ENCODE measurements around the gene NRGN. TPM values are rescaled to one million over a fixed set of nuclear protein-coding genes. Genes with fewer than 3 reads are reported as not detected.

Gene NRGN
- total RNA-seq, 1 experiment from 2014 or later = 7.8 TPM

- Histone ChIP-seq H3K4me3 (ENCODE audit: low read depth, low read length) (peak overlapping the region; percentile 57), H3K27me3 (replicated peaks; ENCODE audit: control insufficient read depth, insufficient read depth, low read length) (peaks cover under 1% of the 10 kb centered on the region; the same call in 1 of the 2 replicates), H3K4me1 (peaks cover 25% of the 10 kb centered on the region), H3K9me3 (no peaks in the 10 kb centered on the region), H3K36me3 (ENCODE audit: control insufficient read depth, insufficient read depth, low read length) (no peaks in the 10 kb centered on the region)
- H3K4me1 Mint-ChIP-seq (ENCODE audit: low read depth, unreplicated experiment) = peaks cover 17% of the 10 kb centered on the region
- peak; percentile 94 to 98 for DNase-seq
- intact Hi-C loops (cut with micrococcal nuclease; ENCODE audit: unreplicated experiment) = loop anchor here (1.0 kb wide), 8 partner anchors 7 to 91 kb away; partner anchors contain the start of genes ESAM, NRGN, SIAE and SPA17
- H3K27ac Mint-ChIP-seq (ENCODE audit: unreplicated experiment) = peak overlapping the region; percentile 60
- peak overlapping the region; percentile 84 for H3K4me3 Mint-ChIP-seq (ENCODE audit: unreplicated experiment)
- H3K36me3 Mint-ChIP-seq (ENCODE audit: insufficient read depth, unreplicated experiment) = peaks cover 9% of the 10 kb centered on the region
- H3K27me3 Mint-ChIP-seq (ENCODE audit: insufficient read depth, unreplicated experiment) = peaks cover 7% of the 10 kb centered on the region
- no peaks in the 10 kb centered on the region for H3K9me3 Mint-ChIP-seq (ENCODE audit: unreplicated experiment)
- ChIA-PET POLR2A (interaction anchor here (1.0 to 2.1 kb wide), 8 partner anchors 11 to 130 kb away, joined by 3 to 14 read pairs (median 6); partner anchors contain the start of genes MSANTD2, SIAE, SPA17 and TBRG1), CTCF (interaction anchor here (0.5 to 2.2 kb wide), 28 partner anchors 9 to 1567 kb away, joined by 3 to 71 read pairs (median 4); partner anchors contain the start of genes ESAM, MSANTD2, ROBO3 and SIAE)
- peak; percentile 75 to 94 for TF ChIP-seq CTCF (IDR thresholded peaks at IDR 0.05; ENCODE audit: insufficient read depth in 1 of 2, low read depth in 1 of 2, low read length in 1 of 2, severe bottlenecking in 1 of 2, unreplicated experiment in 1 of 2)
- BruUV-seq (replicated peaks) = no TSS peak
Measured at GRCh38 chr11:124746621-124747243, 7.0 kb downstream of the NRGN start.

- peaks cover 9% of the 10 kb centered on the region for H3K36me3 Mint-ChIP-seq (ENCODE audit: insufficient read depth, unreplicated experiment)
- BruUV-seq (replicated peaks) = TSS peak; percentile 40
- H3K9me3 Mint-ChIP-seq (ENCODE audit: unreplicated experiment) = no peaks in the 10 kb centered on the region
- H3K27me3 Mint-ChIP-seq (ENCODE audit: insufficient read depth, unreplicated experiment) = peaks cover 4% of the 10 kb centered on the region
- Histone ChIP-seq H3K9me3 (no peaks in the 10 kb centered on the region), H3K4me1 (peaks cover 25% of the 10 kb centered on the region), H3K4me3 (ENCODE audit: low read depth, low read length) (peak overlapping the region; percentile 57; the same call in 1 of the 2 replicates), H3K36me3 (ENCODE audit: control insufficient read depth, insufficient read depth, low read length) (no peaks in the 10 kb centered on the region), H3K27me3 (replicated peaks; ENCODE audit: control insufficient read depth, insufficient read depth, low read length) (no peaks in the 10 kb centered on the region)
- peak overlapping the region; percentile 60 for H3K27ac Mint-ChIP-seq (ENCODE audit: unreplicated experiment)
- peak overlapping the region; percentile 84 for H3K4me3 Mint-ChIP-seq (ENCODE audit: unreplicated experiment)
- POLR2A ChIA-PET = interaction anchor here (1.0 to 2.1 kb wide), 5 partner anchors 11 to 125 kb away, joined by 6 to 14 read pairs (median 7); partner anchors contain the start of genes MSANTD2, SIAE, SPA17 and TBRG1
- intact Hi-C loops (cut with micrococcal nuclease; ENCODE audit: unreplicated experiment) = loop anchor here (1.0 kb wide), 4 partner anchors 8 to 74 kb away; partner anchors contain the start of genes ESAM, NRGN, SIAE and SPA17
- no peak for TF ChIP-seq CTCF (IDR thresholded peaks at IDR 0.05; ENCODE audit: insufficient read depth in 1 of 2, low read depth in 1 of 2, low read length in 1 of 2, severe bottlenecking in 1 of 2, unreplicated experiment in 1 of 2)
- CTCF ChIA-PET = interaction anchor here (0.9 to 2.2 kb wide), 17 partner anchors 9 to 135 kb away, joined by 3 to 71 read pairs (median 8); partner anchors contain the start of genes ESAM, ROBO3, SIAE and SPA17
- no peak for DNase-seq
- H3K4me1 Mint-ChIP-seq (ENCODE audit: low read depth, unreplicated experiment) = peaks cover 17% of the 10 kb centered on the region
Measured at GRCh38 chr11:124747406-124748099, 7.8 kb downstream of the NRGN start.

GRCh38 chr11:124748100-124748418 lies 8.3 kb downstream of the NRGN start:
- POLR2A ChIA-PET = no interaction called here

More at GRCh38 chr11:124748100-124748418, 8.3 kb downstream of the NRGN start:
- H3K27me3 Mint-ChIP-seq (ENCODE audit: insufficient read depth, unreplicated experiment) = peaks cover 4% of the 10 kb centered on the region
- peak overlapping the region; percentile 33 for H3K27ac Mint-ChIP-seq (ENCODE audit: unreplicated experiment)
- no peaks in the 10 kb centered on the region for H3K9me3 ChIP-seq
- no peak for TF ChIP-seq CTCF (IDR thresholded peaks at IDR 0.05; ENCODE audit: insufficient read depth in 1 of 2, low read depth in 1 of 2, low read length in 1 of 2, severe bottlenecking in 1 of 2, unreplicated experiment in 1 of 2)
- no peaks in the 10 kb centered on the region for H3K9me3 Mint-ChIP-seq (ENCODE audit: unreplicated experiment)
- BruUV-seq (replicated peaks) = no TSS peak
- no peak overlapping the region for H3K4me3 Mint-ChIP-seq (ENCODE audit: unreplicated experiment)
- H3K4me1 Mint-ChIP-seq (ENCODE audit: low read depth, unreplicated experiment) = peaks cover 17% of the 10 kb centered on the region
- H3K36me3 Mint-ChIP-seq (ENCODE audit: insufficient read depth, unreplicated experiment) = peaks cover 9% of the 10 kb centered on the region
- H3K36me3 ChIP-seq (ENCODE audit: control insufficient read depth, insufficient read depth, low read length) = no peaks in the 10 kb centered on the region
- H3K4me1 ChIP-seq = peaks cover 25% of the 10 kb centered on the region
- intact Hi-C loops (cut with micrococcal nuclease; ENCODE audit: unreplicated experiment) = no loop called here
- CTCF ChIA-PET = interaction anchor here (0.8 to 2.0 kb wide), 3 partner anchors 10 to 103 kb away, joined by 3 to 20 read pairs (median 12); partner anchors contain the start of gene ESAM
- no peaks in the 10 kb centered on the region for H3K27me3 ChIP-seq (replicated peaks; ENCODE audit: control insufficient read depth, insufficient read depth, low read length)
- H3K4me3 ChIP-seq (ENCODE audit: low read depth, low read length) = no peak overlapping the region
- DNase-seq = no peak

Measured in Caco-2 (cell line).